ENCODE measurements around the gene ANGPT4. TPM values are rescaled to one million over a fixed set of nuclear protein-coding genes. Genes with fewer than 3 reads are reported as not detected.
"Not testable (repeated sequence)": the region's sequence is repeated elsewhere in the genome, so short reads cannot be mapped to it uniquely, and the experiment has no call there.

ANGPT4 gene
- total RNA-seq, 1 donor from 2014 or later: not detected

- DNase-seq (ENCODE audit: low read depth): no peak
- no peak for TF ChIP-seq CTCF (conservative IDR thresholded peaks at IDR 0.05; ENCODE audit: low read depth, low read length)
- H3K4me3 ChIP-seq (ENCODE audit: low read depth, low read length): no peak overlapping the region
These were observed 56.3 kb downstream of the ANGPT4 start for GRCh38 chr20:859751-860231.

GRCh38 chr20:858011-858410 lies 58.1 kb downstream of the ANGPT4 start:
- H3K4me3 ChIP-seq (ENCODE audit: low read depth, low read length): no peak overlapping the region
- TF ChIP-seq CTCF (conservative IDR thresholded peaks at IDR 0.05; ENCODE audit: low read depth, low read length): no peak
- DNase-seq (ENCODE audit: low read depth): no peak

GRCh38 chr20:856361-856775 lies 59.8 kb downstream of the ANGPT4 start:
- no peak for TF ChIP-seq CTCF (conservative IDR thresholded peaks at IDR 0.05; ENCODE audit: low read depth, low read length)
- peak overlapping the region; percentile 10 for H3K4me3 ChIP-seq (ENCODE audit: low read depth, low read length)
- peak; percentile 74 for DNase-seq (ENCODE audit: low read depth)

GRCh38 chr20:855466-856360 lies 60.4 kb downstream of the ANGPT4 start:
- H3K4me3 ChIP-seq (ENCODE audit: low read depth, low read length): peak overlapping the region; percentile 10
- no peak for DNase-seq (ENCODE audit: low read depth)

GRCh38 chr20:854601-855000 lies 61.5 kb downstream of the ANGPT4 start:
- no peak overlapping the region for H3K4me3 ChIP-seq (ENCODE audit: low read depth, low read length)
- DNase-seq (ENCODE audit: low read depth): no peak
- no peak for TF ChIP-seq CTCF (conservative IDR thresholded peaks at IDR 0.05; ENCODE audit: low read depth, low read length)

More at GRCh38 chr20:855466-856360, 60.4 kb downstream of the ANGPT4 start:
- TF ChIP-seq CTCF (conservative IDR thresholded peaks at IDR 0.05; ENCODE audit: low read depth, low read length): no peak

GRCh38 chr20:853406-853996 lies 62.6 kb downstream of the ANGPT4 start:
- H3K4me3 ChIP-seq (ENCODE audit: low read depth, low read length): no peak overlapping the region
- no peak for TF ChIP-seq CTCF (conservative IDR thresholded peaks at IDR 0.05; ENCODE audit: low read depth, low read length)
- no peak for DNase-seq (ENCODE audit: low read depth)

GRCh38 chr20:848731-849130 lies 67.4 kb downstream of the ANGPT4 start:
- not testable (repeated sequence) for DNase-seq (ENCODE audit: low read depth); H3K4me3 ChIP-seq (ENCODE audit: low read depth, low read length)

Measured in epithelial cell of proximal tubule (primary cell).